ENCODE data around the gene L1CAM.
A peak's percentile ranks its signal among the peaks of the same experiment; 100 is the strongest.

Gene L1CAM

GRCh38 chrX:153902385-153902784, 16.4 kb upstream of the L1CAM start:
- TF ChIP-seq, protein P1, sequence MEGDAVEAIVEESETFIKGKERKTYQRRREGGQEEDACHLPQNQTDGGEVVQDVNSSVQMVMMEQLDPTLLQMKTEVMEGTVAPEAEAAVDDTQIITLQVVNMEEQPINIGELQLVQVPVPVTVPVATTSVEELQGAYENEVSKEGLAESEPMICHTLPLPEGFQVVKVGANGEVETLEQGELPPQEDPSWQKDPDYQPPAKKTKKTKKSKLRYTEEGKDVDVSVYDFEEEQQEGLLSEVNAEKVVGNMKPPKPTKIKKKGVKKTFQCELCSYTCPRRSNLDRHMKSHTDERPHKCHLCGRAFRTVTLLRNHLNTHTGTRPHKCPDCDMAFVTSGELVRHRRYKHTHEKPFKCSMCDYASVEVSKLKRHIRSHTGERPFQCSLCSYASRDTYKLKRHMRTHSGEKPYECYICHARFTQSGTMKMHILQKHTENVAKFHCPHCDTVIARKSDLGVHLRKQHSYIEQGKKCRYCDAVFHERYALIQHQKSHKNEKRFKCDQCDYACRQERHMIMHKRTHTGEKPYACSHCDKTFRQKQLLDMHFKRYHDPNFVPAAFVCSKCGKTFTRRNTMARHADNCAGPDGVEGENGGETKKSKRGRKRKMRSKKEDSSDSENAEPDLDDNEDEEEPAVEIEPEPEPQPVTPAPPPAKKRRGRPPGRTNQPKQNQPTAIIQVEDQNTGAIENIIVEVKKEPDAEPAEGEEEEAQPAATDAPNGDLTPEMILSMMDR (IDR thresholded peaks at IDR 0.05; ENCODE audit: low read depth, low read length, missing control alignments): no peak
- DNase-seq (ENCODE audit: low read depth): no peak
- H3K4me3 ChIP-seq (ENCODE audit: low read depth, low read length): no peak overlapping the region

DNA sequence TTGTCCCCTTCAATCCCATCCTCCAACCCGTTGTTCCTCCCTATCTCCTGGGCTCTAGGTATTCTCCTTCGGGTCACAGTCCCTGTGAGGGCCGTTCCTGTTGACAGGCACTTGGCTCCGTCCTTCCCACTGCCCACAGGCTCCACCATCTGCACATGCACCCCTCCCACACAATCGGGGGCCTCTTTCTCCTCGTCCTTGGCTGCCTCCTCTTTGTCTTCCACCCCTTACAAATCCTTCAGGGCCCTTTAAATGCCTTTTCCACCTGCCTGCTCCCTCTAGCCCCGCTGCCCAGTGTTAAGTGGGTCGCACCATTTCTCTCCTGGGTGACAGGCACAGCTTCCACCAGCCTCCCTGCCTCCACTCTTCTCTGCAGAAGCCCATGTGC, 15.8 kb upstream of the L1CAM start:
- H3K4me3 ChIP-seq (ENCODE audit: low read depth, low read length): no peak overlapping the region
- TF ChIP-seq, protein P1 (IDR thresholded peaks at IDR 0.05; ENCODE audit: low read depth, low read length, missing control alignments): no peak
- no peak for DNase-seq (ENCODE audit: low read depth)

- peak; percentile 44 for DNase-seq (ENCODE audit: low read depth)
- no peak overlapping the region for H3K4me3 ChIP-seq (ENCODE audit: low read depth, low read length)
- TF ChIP-seq, protein P1 (IDR thresholded peaks at IDR 0.05; ENCODE audit: low read depth, low read length, missing control alignments): no peak
These were observed 15.1 kb upstream of the L1CAM start for GRCh38 chrX:153900831-153901752.

- no peak overlapping the region for H3K4me3 ChIP-seq (ENCODE audit: low read depth, low read length)
- DNase-seq (ENCODE audit: low read depth): no peak
- TF ChIP-seq, protein P1 (IDR thresholded peaks at IDR 0.05; ENCODE audit: low read depth, low read length, missing control alignments): no peak
These were observed 11.9 kb upstream of the L1CAM start for GRCh38 chrX:153897899-153898298.

DNA sequence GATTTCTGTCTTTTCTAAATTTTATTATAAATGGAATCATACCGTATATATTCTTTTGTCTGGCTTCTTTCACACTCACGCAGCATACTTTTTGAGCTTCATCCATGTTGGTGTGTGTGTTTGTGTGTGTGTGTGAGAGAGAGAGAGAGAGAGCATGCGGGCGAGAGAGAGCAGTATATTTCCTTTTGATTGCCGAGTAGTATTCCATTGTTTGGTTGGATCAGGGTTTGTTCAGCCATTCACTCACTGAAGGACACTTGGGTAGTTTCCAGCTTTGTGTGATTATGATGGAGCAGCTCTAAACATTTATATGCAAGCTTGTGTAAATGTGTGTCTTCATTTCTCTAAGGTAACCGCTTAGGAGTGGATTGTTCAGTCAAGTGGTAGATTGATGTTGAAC, 3.1 kb upstream of the L1CAM start:
- DNase-seq (ENCODE audit: low read depth): no peak

GRCh38 chrX:153888344-153888743, 2.4 kb upstream of the L1CAM start:
- H3K4me3 ChIP-seq (ENCODE audit: low read depth, low read length): no peak overlapping the region
- no peak for DNase-seq (ENCODE audit: low read depth)
- TF ChIP-seq, protein P1 (IDR thresholded peaks at IDR 0.05; ENCODE audit: low read depth, low read length, missing control alignments): no peak

More for the DNA sequence above, 3.1 kb upstream of the L1CAM start:
- TF ChIP-seq, protein P1 (IDR thresholded peaks at IDR 0.05; ENCODE audit: low read depth, low read length, missing control alignments): no peak
- H3K4me3 ChIP-seq (ENCODE audit: low read depth, low read length): no peak overlapping the region

GRCh38 chrX:153887385-153887784, 1.4 kb upstream of the L1CAM start:
- DNase-seq (ENCODE audit: low read depth): no peak
- no peak overlapping the region for H3K4me3 ChIP-seq (ENCODE audit: low read depth, low read length)
- TF ChIP-seq, protein P1 (IDR thresholded peaks at IDR 0.05; ENCODE audit: low read depth, low read length, missing control alignments): no peak

Data from GM12864 (cell line).